Esophagus muscularis mucosa (tissue), 4 donors: Measurements from ENCODE around the gene NABP2. TPM values are rescaled to one million over a fixed set of nuclear protein-coding genes. Genes with fewer than 3 reads are reported as not detected.

ENCODE experiments used
- DNase-seq: peaks from one replicate; pipeline ENCODE4 v3.0.0-alpha.2; 2017; ENCODE audit errors: extremely low spot score
- H3K27ac ChIP-seq, 4 donors: fragments of 200-600 bp; sonication (generic); replicated peaks in 1 of 4; 1 replicate in 3 of 4; 2 replicates in 1 of 4; pipeline ENCODE4 v1.5.1; 2016 to 2019; ENCODE audit warnings: mild to moderate bottlenecking in 1 of 4
- H3K27me3 ChIP-seq, 4 donors: fragments of 200-600 bp; sonication (generic); one replicate each; pipeline versions ENCODE4 v1.5.1 to v1.6.0; 2016 to 2019
- H3K36me3 ChIP-seq, 4 donors: fragments of 200-600 bp; sonication (generic); one replicate each; pipeline ENCODE4 v1.5.1; 2016 to 2019
- H3K4me1 ChIP-seq, 4 donors: fragments of 200-600 bp; sonication (generic); one replicate each; pipeline ENCODE4 v1.5.1; 2016 to 2019
- H3K4me3 ChIP-seq, 4 donors: fragments of 200-600 bp; sonication (generic); 1 replicate in 2 of 4; 2 replicates in 2 of 4; pipeline ENCODE4 v1.5.1; 2016 to 2019; ENCODE audit warnings: mild to moderate bottlenecking in 4 of 4, moderate library complexity in 1 of 4
- H3K9me3 ChIP-seq, 4 donors: fragments of 200-600 bp; sonication (generic); 1 replicate in 3 of 4; 2 replicates in 1 of 4; pipeline ENCODE4 v1.5.1; 2016 to 2019
- CTCF ChIP-seq, 3 experiments: fragments of 200-600 bp in 2 of 3; fragments of 450-650 bp in 1 of 3; sonication (generic) in 2 of 3; IDR thresholded peaks; one replicate each; pipeline ENCODE4 v1.5.1; 2017 to 2019; ENCODE audit warnings: antibody characterized with exemption in 3 of 3, mild to moderate bottlenecking in 2 of 3, moderate library complexity in 1 of 3
- EP300 ChIP-seq: sonication (generic); formaldehyde crosslinking; IDR thresholded peaks from one replicate; pipeline ENCODE4 v1.6.1; 2017; ENCODE audit warnings: antibody characterized with exemption
- POLR2A ChIP-seq: fragments of 450-650 bp; IDR thresholded peaks from one replicate; pipeline ENCODE4 v1.6.1; 2017; ENCODE audit warnings: antibody characterized with exemption, moderate library complexity, mild to moderate bottlenecking, low read depth
- POLR2AphosphoS5 ChIP-seq, 2 donors: sonication (generic); formaldehyde crosslinking; IDR thresholded peaks; one replicate each; pipeline ENCODE4 v1.6.1; 2017; ENCODE audit warnings: antibody characterized with exemption in 2 of 2
- whole genome bisulfite sequencing: methylation state at CpG from one replicate; pipeline ENCODE4 v1.1.5; 2018; 5-methylcytosine and 5-hydroxymethylcytosine counted together
- intact Hi-C: fragments of 100-400 bp; cut with DNase I; formaldehyde crosslinking; loops from one replicate; pipeline ENCODE4 v1.15.1; 2023
- total RNA-seq, 4 donors: library from RNA; depleted of rRNA; stranded (reverse); fragments of >200 nt; gene quantifications; one replicate each; pipeline versions ENCODE4 v1.1.0 to v1.2.1, GENCODE V29; 2016

Gene NABP2
- total RNA-seq, 4 donors from 2014 or later = 27.0 to 36.4 (median 30.9) TPM

- Histone ChIP-seq H3K4me1 (peaks cover 3 to 8% (median 5%) of the 10 kb centered on the region in 4 donors), H3K4me3 (no peak overlapping the region), H3K27ac (no peak overlapping the region), H3K9me3 (no peaks in the 10 kb centered on the region), H3K27me3 (no peaks in the 10 kb centered on the region), H3K36me3 (no peaks in the 10 kb centered on the region)
- no peak for DNase-seq
- TF ChIP-seq POLR2A (no peak), POLR2AphosphoS5 (IDR thresholded peaks at IDR 0.05) (no peak), EP300 (no peak), CTCF (IDR thresholded peaks at IDR 0.05) (no peak)
- intact Hi-C loops = loop anchor here (5.0 kb wide), 1 partner anchor 59 kb away; the partner anchor contains the start of gene ANKRD52
- 82% methylated on average over 9 of the region's 9 CpGs for WGBS
These were observed 26.1 kb upstream of the NABP2 start for GRCh38 chr12:56197921-56198635.

- Histone ChIP-seq H3K4me3 (no peak overlapping the region), H3K36me3 (no peaks in the 10 kb centered on the region), H3K27ac (no peak overlapping the region), H3K4me1 (peaks cover 0 to 8% (median 5%) of the 10 kb centered on the region in 4 donors), H3K27me3 (no peaks in the 10 kb centered on the region), H3K9me3 (no peaks in the 10 kb centered on the region)
- TF ChIP-seq CTCF (IDR thresholded peaks at IDR 0.05) (no peak), EP300 (no peak), POLR2AphosphoS5 (IDR thresholded peaks at IDR 0.05) (no peak), POLR2A (no peak)
- intact Hi-C loops = loop anchor here (5.0 kb wide), 1 partner anchor 58 kb away; the partner anchor contains the start of gene ANKRD52
- 68% methylated on average over 1 of the region's 1 CpG for WGBS
- DNase-seq = no peak
These were observed 25.3 kb upstream of the NABP2 start for GRCh38 chr12:56198836-56199235.

- peaks cover 0 to 12% (median 4%) of the 10 kb centered on the region in 4 donors for H3K4me1 ChIP-seq
- 30% methylated on average over 1 of the region's 1 CpG for WGBS
- H3K27ac ChIP-seq = peak overlapping the region in 1 of 4 donors; percentile 16
- H3K36me3 ChIP-seq = peaks cover 12 to 34% (median 33%) of the 10 kb centered on the region in 4 donors
- no peaks in the 10 kb centered on the region for H3K9me3 ChIP-seq
- H3K4me3 ChIP-seq = no peak overlapping the region
- no peaks in the 10 kb centered on the region for H3K27me3 ChIP-seq
- DNase-seq = no peak
- intact Hi-C loops = no loop called here
- TF ChIP-seq EP300 (no peak), POLR2AphosphoS5 (IDR thresholded peaks at IDR 0.05) (peak in 1 of 2 donors; percentile 11), CTCF (IDR thresholded peaks at IDR 0.05) (no peak)
These were observed 21.8 kb upstream of the NABP2 start for GRCh38 chr12:56202366-56202765.

- WGBS = 63% methylated on average over 2 of the region's 2 CpGs
- no peak overlapping the region for H3K27ac ChIP-seq
- H3K9me3 ChIP-seq = no peaks in the 10 kb centered on the region
- H3K27me3 ChIP-seq = no peaks in the 10 kb centered on the region
- no peak overlapping the region for H3K4me3 ChIP-seq
- H3K4me1 ChIP-seq = peaks cover 0 to 12% (median 4%) of the 10 kb centered on the region in 4 donors
- TF ChIP-seq CTCF (IDR thresholded peaks at IDR 0.05) = no peak
- TF ChIP-seq POLR2A = no peak
- TF ChIP-seq POLR2AphosphoS5 (IDR thresholded peaks at IDR 0.05) = no peak
- TF ChIP-seq EP300 = no peak
- H3K36me3 ChIP-seq = peaks cover 17 to 39% (median 38%) of the 10 kb centered on the region in 4 donors
- DNase-seq = no peak
- intact Hi-C loops = no loop called here
These were observed 21.3 kb upstream of the NABP2 start for GRCh38 chr12:56202838-56203237.
